Measurements from ENCODE around the gene MKI67. TPM values are rescaled to one million over a fixed set of nuclear protein-coding genes. Genes with fewer than 3 reads are reported as not detected.

The MKI67 gene
- total and polyA plus RNA-seq, 8 donors = 0.61 to 60.8 (median 7.7) TPM

- no peak overlapping the region for H3K4me3 ChIP-seq
- no peak overlapping the region for H3K27ac ChIP-seq
- no peaks in the 10 kb centered on the region for H3K4me1 ChIP-seq
- WGBS, 5 donors = 85 to 90% (median 90%) methylated on average over 7 to 21 of the region's 21 CpGs
- peaks cover 20 to 99% (median 77%) of the 10 kb centered on the region in 4 donors for H3K36me3 ChIP-seq
- intact Hi-C loops (cut with DNase I; ENCODE audit: low total_unique reads) = no loop called here
- no peaks in the 10 kb centered on the region for H3K9me3 ChIP-seq
- no peak for TF ChIP-seq POLR2A (IDR thresholded peaks at IDR 0.05)
- TF ChIP-seq EP300 (IDR thresholded peaks at IDR 0.05) = no peak
- DNase-seq = no peak
- no peaks in the 10 kb centered on the region for H3K27me3 ChIP-seq
Observed at GRCh38 chr10:128077155-128077875, 48.9 kb downstream of the MKI67 start.

GRCh38 chr10:128074589-128074988, 51.6 kb downstream of the MKI67 start:
- no peak for DNase-seq
- H3K36me3 ChIP-seq = peaks cover 23 to 100% (median 88%) of the 10 kb centered on the region in 4 donors
- intact Hi-C loops (cut with DNase I; ENCODE audit: low total_unique reads) = loop anchor here (5.0 kb wide), 1 partner anchor 57 kb away; no protein-coding TSS in a partner anchor
- TF ChIP-seq CTCF (IDR thresholded peaks at IDR 0.05) (no peak), POLR2A (IDR thresholded peaks at IDR 0.05) (no peak), POLR2AphosphoS5 (IDR thresholded peaks at IDR 0.05) (no peak), EP300 (IDR thresholded peaks at IDR 0.05) (no peak)
- H3K27ac ChIP-seq = no peak overlapping the region
- H3K27me3 ChIP-seq = no peaks in the 10 kb centered on the region
- no peaks in the 10 kb centered on the region for H3K9me3 ChIP-seq
- 87 to 98% (median 95%) methylated on average over 5 of the region's 5 CpGs for WGBS, 5 donors
- no peaks in the 10 kb centered on the region for H3K4me1 ChIP-seq
- H3K4me3 ChIP-seq = no peak overlapping the region

GRCh38 chr10:128073890-128074289, 52.3 kb downstream of the MKI67 start:
- intact Hi-C loops (cut with DNase I; ENCODE audit: low total_unique reads) = loop anchor here (5.0 kb wide), 1 partner anchor 57 kb away; no protein-coding TSS in a partner anchor
- 66 to 89% (median 73%) methylated on average over 2 of the region's 2 CpGs for WGBS, 5 donors
- Histone ChIP-seq H3K4me3 (no peak overlapping the region), H3K4me1 (no peaks in the 10 kb centered on the region), H3K27me3 (no peaks in the 10 kb centered on the region), H3K27ac (no peak overlapping the region), H3K9me3 (no peaks in the 10 kb centered on the region), H3K36me3 (peaks cover 23 to 97% (median 83%) of the 10 kb centered on the region in 4 donors)
- no peak for TF ChIP-seq POLR2AphosphoS5 (IDR thresholded peaks at IDR 0.05)
- TF ChIP-seq POLR2A (IDR thresholded peaks at IDR 0.05) = no peak
- no peak for TF ChIP-seq CTCF (IDR thresholded peaks at IDR 0.05)
- no peak for TF ChIP-seq EP300 (IDR thresholded peaks at IDR 0.05)
- no peak for DNase-seq

- H3K4me3 ChIP-seq = no peak overlapping the region
- no peak for TF ChIP-seq EP300 (IDR thresholded peaks at IDR 0.05)
- TF ChIP-seq POLR2A (IDR thresholded peaks at IDR 0.05) = no peak
- no peak for TF ChIP-seq POLR2AphosphoS5 (IDR thresholded peaks at IDR 0.05)
- no peak for TF ChIP-seq CTCF (IDR thresholded peaks at IDR 0.05)
- H3K27me3 ChIP-seq = no peaks in the 10 kb centered on the region
- 88 to 93% (median 89%) methylated on average over 8 to 14 of the region's 14 CpGs for WGBS, 5 donors
- H3K4me1 ChIP-seq = no peaks in the 10 kb centered on the region
- H3K27ac ChIP-seq = no peak overlapping the region
- no peak for DNase-seq
- no peaks in the 10 kb centered on the region for H3K9me3 ChIP-seq
- H3K36me3 ChIP-seq = peaks cover 29 to 97% (median 82%) of the 10 kb centered on the region in 4 donors
- intact Hi-C loops (cut with DNase I; ENCODE audit: low total_unique reads) = loop anchor here (5.0 kb wide), 1 partner anchor 56 kb away; no protein-coding TSS in a partner anchor
Observed at GRCh38 chr10:128072941-128073645, 53.1 kb downstream of the MKI67 start.

All from stomach (tissue), 9 donors.